Endothelial cell (in vitro differentiated cells): ENCODE data around the gene UGP2. TPM values are rescaled to one million over a fixed set of nuclear protein-coding genes. Genes with fewer than 3 reads are reported as not detected.

Experiments
- DNase-seq: peaks from one replicate; pipeline ENCODE4 v3.0.0; 2021; ENCODE audit warnings: low spot score
- H3K27ac Mint-ChIP-seq: one replicate; pipeline ENCODE4 v1.8.0; 2021; ENCODE audit warnings: mixed read lengths, inconsistent platforms; ENCODE audit not compliant: unreplicated experiment
- H3K27me3 Mint-ChIP-seq: one replicate; pipeline ENCODE4 v1.8.0; 2021; ENCODE audit warnings: mild to moderate bottlenecking, moderate library complexity, mixed read lengths, inconsistent platforms; ENCODE audit not compliant: unreplicated experiment
- H3K36me3 Mint-ChIP-seq: one replicate; pipeline ENCODE4 v1.8.0; 2021; ENCODE audit warnings: mild to moderate bottlenecking, low read depth, mixed read lengths, inconsistent platforms; ENCODE audit not compliant: unreplicated experiment
- H3K4me1 Mint-ChIP-seq: one replicate; pipeline ENCODE4 v1.8.0; 2021; ENCODE audit warnings: mild to moderate bottlenecking, mixed read lengths, inconsistent platforms; ENCODE audit not compliant: unreplicated experiment
- H3K4me3 Mint-ChIP-seq: one replicate; pipeline ENCODE4 v1.8.0; 2021; ENCODE audit warnings: mild to moderate bottlenecking, mixed read lengths, inconsistent platforms; ENCODE audit not compliant: unreplicated experiment
- H3K9me3 Mint-ChIP-seq: one replicate; pipeline ENCODE4 v1.8.0; 2021; ENCODE audit warnings: mixed read lengths, inconsistent platforms; ENCODE audit not compliant: unreplicated experiment
- total RNA-seq: library from RNA; stranded (reverse); fragmentation: NEBNext Ultra II Directional; extraction: Animal tissue kit (Norgen Biotek cat#: 25700); gene quantifications from one replicate; pipeline ENCODE4 v1.2.1, GENCODE V29; 2021; ENCODE audit not compliant: unreplicated experiment
- TF ChIP-seq, protein P1 (sequence below): fragments of 200-600 bp; sonication (generic); IDR thresholded peaks from one replicate; pipeline ENCODE4 v1.5.0; 2021; ENCODE audit warnings: antibody characterized with exemption; ENCODE audit not compliant: unreplicated experiment

The UGP2 gene
- total RNA-seq, 1 donor from 2014 or later = 88.3 TPM

GRCh38 chr2:63821396-63821795 lies 20.3 kb upstream of the UGP2 start:
- DNase-seq = no peak
- no peaks in the 10 kb centered on the region for H3K27me3 Mint-ChIP-seq
- H3K9me3 Mint-ChIP-seq = no peaks in the 10 kb centered on the region
- TF ChIP-seq, protein P1, sequence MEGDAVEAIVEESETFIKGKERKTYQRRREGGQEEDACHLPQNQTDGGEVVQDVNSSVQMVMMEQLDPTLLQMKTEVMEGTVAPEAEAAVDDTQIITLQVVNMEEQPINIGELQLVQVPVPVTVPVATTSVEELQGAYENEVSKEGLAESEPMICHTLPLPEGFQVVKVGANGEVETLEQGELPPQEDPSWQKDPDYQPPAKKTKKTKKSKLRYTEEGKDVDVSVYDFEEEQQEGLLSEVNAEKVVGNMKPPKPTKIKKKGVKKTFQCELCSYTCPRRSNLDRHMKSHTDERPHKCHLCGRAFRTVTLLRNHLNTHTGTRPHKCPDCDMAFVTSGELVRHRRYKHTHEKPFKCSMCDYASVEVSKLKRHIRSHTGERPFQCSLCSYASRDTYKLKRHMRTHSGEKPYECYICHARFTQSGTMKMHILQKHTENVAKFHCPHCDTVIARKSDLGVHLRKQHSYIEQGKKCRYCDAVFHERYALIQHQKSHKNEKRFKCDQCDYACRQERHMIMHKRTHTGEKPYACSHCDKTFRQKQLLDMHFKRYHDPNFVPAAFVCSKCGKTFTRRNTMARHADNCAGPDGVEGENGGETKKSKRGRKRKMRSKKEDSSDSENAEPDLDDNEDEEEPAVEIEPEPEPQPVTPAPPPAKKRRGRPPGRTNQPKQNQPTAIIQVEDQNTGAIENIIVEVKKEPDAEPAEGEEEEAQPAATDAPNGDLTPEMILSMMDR = no peak
- no peak overlapping the region for H3K27ac Mint-ChIP-seq
- H3K4me3 Mint-ChIP-seq = no peak overlapping the region
- H3K4me1 Mint-ChIP-seq = no peaks in the 10 kb centered on the region
- no peaks in the 10 kb centered on the region for H3K36me3 Mint-ChIP-seq

GRCh38 chr2:63822478-63822877 lies 19.2 kb upstream of the UGP2 start:
- DNase-seq = no peak
- Mint-ChIP-seq H3K27me3 (no peaks in the 10 kb centered on the region), H3K36me3 (no peaks in the 10 kb centered on the region), H3K4me3 (no peak overlapping the region), H3K27ac (no peak overlapping the region), H3K9me3 (no peaks in the 10 kb centered on the region), H3K4me1 (no peaks in the 10 kb centered on the region)
- TF ChIP-seq, protein P1 = no peak

GRCh38 chr2:63827749-63828148 lies 13.9 kb upstream of the UGP2 start:
- H3K27me3 Mint-ChIP-seq = no peaks in the 10 kb centered on the region
- no peak overlapping the region for H3K27ac Mint-ChIP-seq
- H3K9me3 Mint-ChIP-seq = no peaks in the 10 kb centered on the region

GRCh38 chr2:63831176-63831575 lies 10.5 kb upstream of the UGP2 start:
- Mint-ChIP-seq H3K27me3 (no peaks in the 10 kb centered on the region), H3K4me3 (no peak overlapping the region), H3K4me1 (no peaks in the 10 kb centered on the region), H3K27ac (no peak overlapping the region), H3K36me3 (no peaks in the 10 kb centered on the region), H3K9me3 (no peaks in the 10 kb centered on the region)
- TF ChIP-seq, protein P1 = no peak
- DNase-seq = no peak

More at GRCh38 chr2:63827749-63828148, 13.9 kb upstream of the UGP2 start:
- no peaks in the 10 kb centered on the region for H3K36me3 Mint-ChIP-seq
- H3K4me1 Mint-ChIP-seq = no peaks in the 10 kb centered on the region
- TF ChIP-seq, protein P1 = no peak
- no peak for DNase-seq
- no peak overlapping the region for H3K4me3 Mint-ChIP-seq

GRCh38 chr2:63834401-63834800 lies 7.3 kb upstream of the UGP2 start:
- TF ChIP-seq, protein P1 = no peak
- Mint-ChIP-seq H3K27me3 (no peaks in the 10 kb centered on the region), H3K9me3 (no peaks in the 10 kb centered on the region), H3K4me3 (no peak overlapping the region), H3K36me3 (no peaks in the 10 kb centered on the region), H3K4me1 (no peaks in the 10 kb centered on the region), H3K27ac (no peak overlapping the region)
- no peak for DNase-seq
